Measurements from ENCODE around the gene ATP8A1. TPM values are rescaled to one million over a fixed set of nuclear protein-coding genes. Genes with fewer than 3 reads are reported as not detected.

ATP8A1 gene
- total RNA-seq, 2 donors from 2014 or later: 15.2 to 24.7 TPM

GRCh38 chr4:42361456-42361855, 295.4 kb downstream of the ATP8A1 start:
- ATAC-seq (ENCODE audit: insufficient number of reproducible peaks, low FRiP score, low read depth) (no peak), DNase-seq (ENCODE audit: low spot score) (no peak)
- TF ChIP-seq CTCF (IDR thresholded peaks at IDR 0.05): no peak
- Histone ChIP-seq H3K9me3 (no peaks in the 10 kb centered on the region), H3K27me3 (replicated peaks; ENCODE audit: insufficient read depth) (no peaks in the 10 kb centered on the region), H3K36me3 (no peaks in the 10 kb centered on the region), H3K4me3 (no peak overlapping the region), H3K27ac (no peak overlapping the region), H3K4me1 (ENCODE audit: control insufficient read depth in 1 of 2, low read depth in 2 of 2) (no peaks in the 10 kb centered on the region)

- ATAC-seq (ENCODE audit: insufficient number of reproducible peaks, low FRiP score, low read depth) (no peak), DNase-seq (ENCODE audit: low spot score) (no peak)
- Histone ChIP-seq H3K4me1 (ENCODE audit: control insufficient read depth in 1 of 2, low read depth in 2 of 2) (no peaks in the 10 kb centered on the region), H3K9me3 (no peaks in the 10 kb centered on the region), H3K36me3 (no peaks in the 10 kb centered on the region), H3K4me3 (no peak overlapping the region), H3K27ac (no peak overlapping the region), H3K27me3 (replicated peaks; ENCODE audit: insufficient read depth) (no peaks in the 10 kb centered on the region)
- no peak for TF ChIP-seq CTCF (IDR thresholded peaks at IDR 0.05)
Observed at GRCh38 chr4:42360256-42360669, 296.6 kb downstream of the ATP8A1 start.

- no peak for TF ChIP-seq CTCF (IDR thresholded peaks at IDR 0.05)
- no peaks in the 10 kb centered on the region for H3K4me1 ChIP-seq (ENCODE audit: control insufficient read depth in 1 of 2, low read depth in 2 of 2)
- no peaks in the 10 kb centered on the region for H3K36me3 ChIP-seq
- H3K27me3 ChIP-seq (replicated peaks; ENCODE audit: insufficient read depth): no peaks in the 10 kb centered on the region
- H3K4me3 ChIP-seq: peak overlapping the region; percentile 56
- ATAC-seq (ENCODE audit: insufficient number of reproducible peaks, low FRiP score, low read depth) (no peak), DNase-seq (ENCODE audit: low spot score) (no peak)
- H3K9me3 ChIP-seq: no peaks in the 10 kb centered on the region
- H3K27ac ChIP-seq: no peak overlapping the region
Observed at GRCh38 chr4:42359711-42360110, 297.2 kb downstream of the ATP8A1 start.

Other genes starting within 250 kb of the ATP8A1 start
- not detected for gene GRXCR1, start 235.6 kb upstream of the ATP8A1 start, total RNA-seq

Measured in thoracic aorta (tissue), 2 donors.